ENCODE measurements around the gene SHQ1. TPM values are rescaled to one million over a fixed set of nuclear protein-coding genes. Genes with fewer than 3 reads are reported as not detected.

Gene SHQ1
- polyA plus RNA-seq (ENCODE audit: insufficient read length in 12 of 12): 10 to 100 TPM in 10 of 12 donors, not detected in 2; 10.2 to 18.5 (median 15.0) TPM
- long read RNA-seq, donor 1, partial matches to known transcripts: 11 of 15 reads
- long read RNA-seq, donor 1, other reads (novel, unspliced or antisense): 0 of 15 reads
- long read RNA-seq, donor 2, partial matches to known transcripts: 0 of 2 reads
- long read RNA-seq, donor 2, other reads (novel, unspliced or antisense): 0 of 2 reads
- long read RNA-seq, donor 3, partial matches to known transcripts: 0 of 2 reads
- long read RNA-seq, donor 3, other reads (novel, unspliced or antisense): 0 of 2 reads
- long read RNA-seq, donor 4, partial matches to known transcripts: 0 of 3 reads
- long read RNA-seq, donor 4, other reads (novel, unspliced or antisense): 0 of 3 reads
- long read RNA-seq, donor 5, partial matches to known transcripts: 0 of 4 reads
- long read RNA-seq, donor 5, other reads (novel, unspliced or antisense): 0 of 4 reads
- long read RNA-seq, donor 6, partial matches to known transcripts: 0 of 3 reads
- long read RNA-seq, donor 6, other reads (novel, unspliced or antisense): 0 of 3 reads
- long read RNA-seq, donor 7, partial matches to known transcripts: 0 of 2 reads
- long read RNA-seq, donor 7, other reads (novel, unspliced or antisense): 0 of 2 reads
- long read RNA-seq, donor 8, transcript SHQ1-201 (11 exons, 2,879 nt): major isoform, 5 of 5 reads
- long read RNA-seq, donor 8, partial matches to known transcripts: 0 of 5 reads
- long read RNA-seq, donor 8, other reads (novel, unspliced or antisense): 0 of 5 reads
- long read RNA-seq, donor 9, partial matches to known transcripts: 0 of 1 reads
- long read RNA-seq, donor 9, other reads (novel, unspliced or antisense): 0 of 1 reads
- long read RNA-seq, donor 10, transcript SHQ1-201 (11 exons, 2,879 nt): major isoform, 6 of 6 reads
- long read RNA-seq, donor 10, partial matches to known transcripts: 0 of 6 reads
- long read RNA-seq, donor 10, other reads (novel, unspliced or antisense): 0 of 6 reads
- long read RNA-seq, donor 11, transcript SHQ1-201 (11 exons, 2,879 nt): major isoform, 8 of 8 reads
- long read RNA-seq, donor 11, partial matches to known transcripts: 0 of 8 reads
- long read RNA-seq, donor 11, other reads (novel, unspliced or antisense): 0 of 8 reads

GRCh38 chr3:72847751-72848702 lies at the start of gene SHQ1:
Gene SHQ1, minus strand, starts transcription at chr3:72848445. Its CDS starts 105 bp downstream, at chr3:72848340.
- peak; percentile 97 for DNase-seq

- no peak for DNase-seq
Observed at GRCh38 chr3:72897758-72898007, 49.4 kb upstream of the SHQ1 start.

GRCh38 chr3:72896996-72897757 lies 48.9 kb upstream of the SHQ1 start:
- no peak for DNase-seq

GRCh38 chr3:72894976-72895552 lies 46.8 kb upstream of the SHQ1 start:
- no peak for DNase-seq

GRCh38 chr3:72892870-72893269 lies 44.6 kb upstream of the SHQ1 start:
- DNase-seq: no peak

- DNase-seq: peak; percentile 70
Observed at GRCh38 chr3:72892081-72892775, 44.0 kb upstream of the SHQ1 start.

GRCh38 chr3:72891053-72891855 lies 43.0 kb upstream of the SHQ1 start:
- peak; percentile 80 for DNase-seq

- DNase-seq: no peak
Observed at GRCh38 chr3:72890166-72890925, 42.1 kb upstream of the SHQ1 start.

GRCh38 chr3:72889310-72890165 lies 41.3 kb upstream of the SHQ1 start:
- DNase-seq: peak; percentile 20

- peak; percentile 55 for DNase-seq
Observed at GRCh38 chr3:72888546-72889309, 40.5 kb upstream of the SHQ1 start.

- peak; percentile 74 for DNase-seq
Observed at GRCh38 chr3:72887705-72888545, 39.7 kb upstream of the SHQ1 start, which contains the start of gene GXYLT2. Gene GXYLT2, plus strand, starts transcription at chr3:72888046. Its CDS starts 188 bp downstream, at chr3:72888234.

GRCh38 chr3:72887343-72887704 lies 39.1 kb upstream of the SHQ1 start:
- DNase-seq: no peak

GRCh38 chr3:72872183-72872582 lies 23.9 kb upstream of the SHQ1 start:
- DNase-seq: no peak

- no peak for DNase-seq
Observed at GRCh38 chr3:72862314-72863090, 14.3 kb upstream of the SHQ1 start.
